ENCODE measurements around the gene SLC35F6. TPM values are rescaled to one million over a fixed set of nuclear protein-coding genes. Genes with fewer than 3 reads are reported as not detected.
"Not testable (repeated sequence)": the region's sequence is repeated elsewhere in the genome, so short reads cannot be mapped to it uniquely, and the experiment has no call there.

SLC35F6 gene
- total RNA-seq, 1 donor: 80.8 TPM

DNA sequence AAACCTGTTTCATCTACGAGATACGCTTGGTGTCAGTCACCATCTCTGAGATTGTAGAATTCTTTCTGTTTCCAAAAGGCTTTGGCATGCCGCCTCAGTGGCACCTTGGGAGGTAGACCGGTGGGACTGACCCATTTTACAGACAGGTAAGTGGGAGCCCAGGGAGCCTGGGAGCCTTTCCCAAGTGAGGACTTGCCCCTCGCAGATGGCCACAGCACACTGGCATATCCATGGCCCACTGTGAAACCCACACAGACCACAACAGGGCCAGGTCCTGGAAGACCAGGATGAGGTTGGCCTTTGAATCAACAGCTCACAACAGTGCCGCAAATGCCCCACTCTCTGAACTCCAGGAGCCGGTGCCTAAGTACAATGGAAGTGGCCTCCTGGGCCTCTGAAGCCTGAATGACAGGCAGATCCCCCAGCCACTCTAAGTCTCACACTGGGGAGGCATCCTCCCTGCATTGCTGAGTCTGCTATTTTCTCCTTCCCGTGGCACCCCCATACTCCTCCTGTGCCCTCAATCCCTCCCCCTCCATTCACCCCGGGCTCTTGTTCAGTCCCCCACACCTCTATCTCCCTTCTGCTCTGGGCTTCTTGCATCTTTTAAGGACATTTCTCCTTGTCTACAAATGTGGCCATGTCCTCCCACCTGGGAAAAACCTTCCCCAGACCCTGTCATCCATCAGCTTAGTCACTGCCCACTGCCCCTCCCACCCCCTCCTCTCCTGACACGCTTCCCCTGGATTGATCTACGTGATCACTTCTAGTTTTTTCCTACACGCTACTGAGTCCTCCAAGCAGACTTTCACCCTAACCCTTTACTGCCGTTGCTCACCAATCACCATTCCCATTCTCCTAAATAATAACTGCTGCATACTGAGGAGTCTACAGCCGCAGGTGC, 48.0 kb downstream of the SLC35F6 start:
- DNase-seq (ENCODE audit: low read depth): no peak
- TF ChIP-seq, protein P1, sequence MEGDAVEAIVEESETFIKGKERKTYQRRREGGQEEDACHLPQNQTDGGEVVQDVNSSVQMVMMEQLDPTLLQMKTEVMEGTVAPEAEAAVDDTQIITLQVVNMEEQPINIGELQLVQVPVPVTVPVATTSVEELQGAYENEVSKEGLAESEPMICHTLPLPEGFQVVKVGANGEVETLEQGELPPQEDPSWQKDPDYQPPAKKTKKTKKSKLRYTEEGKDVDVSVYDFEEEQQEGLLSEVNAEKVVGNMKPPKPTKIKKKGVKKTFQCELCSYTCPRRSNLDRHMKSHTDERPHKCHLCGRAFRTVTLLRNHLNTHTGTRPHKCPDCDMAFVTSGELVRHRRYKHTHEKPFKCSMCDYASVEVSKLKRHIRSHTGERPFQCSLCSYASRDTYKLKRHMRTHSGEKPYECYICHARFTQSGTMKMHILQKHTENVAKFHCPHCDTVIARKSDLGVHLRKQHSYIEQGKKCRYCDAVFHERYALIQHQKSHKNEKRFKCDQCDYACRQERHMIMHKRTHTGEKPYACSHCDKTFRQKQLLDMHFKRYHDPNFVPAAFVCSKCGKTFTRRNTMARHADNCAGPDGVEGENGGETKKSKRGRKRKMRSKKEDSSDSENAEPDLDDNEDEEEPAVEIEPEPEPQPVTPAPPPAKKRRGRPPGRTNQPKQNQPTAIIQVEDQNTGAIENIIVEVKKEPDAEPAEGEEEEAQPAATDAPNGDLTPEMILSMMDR (IDR thresholded peaks at IDR 0.05; ENCODE audit: insufficient read depth, low read length): no peak
- no peak overlapping the region for H3K4me3 ChIP-seq (ENCODE audit: low read depth, low read length)

DNA sequence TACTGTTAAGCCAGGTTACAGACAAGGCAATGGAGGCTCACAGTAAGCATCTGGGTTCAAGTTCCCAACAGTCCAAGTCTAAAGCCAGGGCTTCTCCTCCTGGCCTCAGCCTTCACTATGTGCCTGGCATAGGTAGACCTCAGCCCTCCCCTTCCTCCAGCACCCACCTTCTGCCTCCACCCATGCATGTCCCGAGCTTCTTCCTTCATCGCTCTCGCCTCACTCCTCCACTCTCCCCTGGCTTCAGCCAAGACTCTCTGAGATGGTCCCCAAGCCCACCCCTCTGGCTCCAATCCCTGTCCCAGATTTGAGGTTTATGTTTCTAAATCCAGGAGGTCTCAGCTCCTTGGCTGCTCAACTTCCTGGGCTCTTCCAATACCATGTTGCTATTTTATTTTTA, 48.6 kb downstream of the SLC35F6 start:
- DNase-seq (ENCODE audit: low read depth): no peak
- H3K4me3 ChIP-seq (ENCODE audit: low read depth, low read length): no peak overlapping the region
- TF ChIP-seq, protein P1 (IDR thresholded peaks at IDR 0.05; ENCODE audit: insufficient read depth, low read length): no peak

GRCh38 chr2:26814072-26814765, 50.1 kb downstream of the SLC35F6 start:
- not testable (repeated sequence) for DNase-seq (ENCODE audit: low read depth); H3K4me3 ChIP-seq (ENCODE audit: low read depth, low read length)

DNA sequence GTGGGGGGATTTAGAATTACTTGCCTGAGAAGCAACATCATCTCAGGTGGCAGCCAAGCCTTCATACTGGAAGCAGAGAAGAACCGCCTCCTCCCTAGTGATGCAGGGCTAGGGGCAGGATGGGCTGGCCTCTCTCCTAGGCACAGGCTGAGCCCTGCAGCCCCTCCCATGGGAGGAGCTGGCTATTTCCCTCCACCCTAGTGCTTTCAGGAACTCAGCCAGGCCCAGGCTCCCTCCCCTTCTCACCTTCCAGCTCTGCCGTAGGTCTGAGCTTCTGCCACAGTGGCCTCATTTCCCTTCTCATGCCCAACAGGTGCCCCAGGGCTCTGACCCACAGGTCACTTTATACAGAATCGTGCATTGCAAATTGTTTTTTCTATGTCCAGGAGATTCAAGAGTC, 52.8 kb downstream of the SLC35F6 start:
- no peak overlapping the region for H3K4me3 ChIP-seq (ENCODE audit: low read depth, low read length)
- DNase-seq (ENCODE audit: low read depth): no peak
- TF ChIP-seq, protein P1 (IDR thresholded peaks at IDR 0.05; ENCODE audit: insufficient read depth, low read length): no peak

GRCh38 chr2:26818255-26818654, 54.2 kb downstream of the SLC35F6 start:
- TF ChIP-seq, protein P1 (IDR thresholded peaks at IDR 0.05; ENCODE audit: insufficient read depth, low read length): no peak
- H3K4me3 ChIP-seq (ENCODE audit: low read depth, low read length): no peak overlapping the region
- DNase-seq (ENCODE audit: low read depth): no peak

DNA sequence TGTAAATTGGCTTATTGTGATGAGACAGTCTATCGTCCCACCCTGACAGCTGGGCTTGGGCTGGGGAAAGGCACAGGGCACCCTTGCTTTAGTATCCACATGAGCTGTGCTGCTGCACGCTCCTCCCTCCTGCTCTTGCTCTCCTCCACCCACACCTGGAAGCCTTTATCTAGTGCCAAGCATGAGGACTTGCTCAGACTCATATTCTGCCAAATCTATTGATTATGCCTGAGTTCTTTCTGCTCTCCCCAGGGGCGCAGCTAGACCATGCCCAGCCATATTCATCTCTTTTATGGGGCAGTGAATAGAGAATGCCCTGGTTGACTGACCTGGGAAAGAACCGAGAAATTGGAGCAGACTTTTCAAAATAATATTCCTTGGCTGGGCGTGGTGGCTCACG, 54.9 kb downstream of the SLC35F6 start:
- TF ChIP-seq, protein P1 (IDR thresholded peaks at IDR 0.05; ENCODE audit: insufficient read depth, low read length): no peak
- no peak for DNase-seq (ENCODE audit: low read depth)
- no peak overlapping the region for H3K4me3 ChIP-seq (ENCODE audit: low read depth, low read length)

GRCh38 chr2:26820932-26821331, 56.8 kb downstream of the SLC35F6 start:
- TF ChIP-seq, protein P1 (IDR thresholded peaks at IDR 0.05; ENCODE audit: insufficient read depth, low read length): no peak
- H3K4me3 ChIP-seq (ENCODE audit: low read depth, low read length): no peak overlapping the region
- no peak for DNase-seq (ENCODE audit: low read depth)

Measured in fibroblast of the aortic adventitia (primary cell).